Glutamatergic neuron (in vitro differentiated cells): ENCODE data around the gene TKTL2. TPM values are rescaled to one million over a fixed set of nuclear protein-coding genes. Genes with fewer than 3 reads are reported as not detected.

Source experiments
- DNase-seq: peaks from one replicate; pipeline ENCODE4 v3.0.0; 2022
- H3K27ac Mint-ChIP-seq: one replicate; pipeline ENCODE4 v1.8.0; 2020; ENCODE audit warnings: mild to moderate bottlenecking, mixed read lengths, inconsistent platforms; ENCODE audit not compliant: unreplicated experiment
- H3K27me3 Mint-ChIP-seq: one replicate; pipeline ENCODE4 v1.8.0; 2020; ENCODE audit warnings: mild to moderate bottlenecking, moderate library complexity, mixed read lengths, inconsistent platforms; ENCODE audit not compliant: unreplicated experiment
- H3K36me3 Mint-ChIP-seq: one replicate; pipeline ENCODE4 v1.8.0; 2020; ENCODE audit warnings: mild to moderate bottlenecking, mixed read lengths, inconsistent platforms; ENCODE audit not compliant: unreplicated experiment
- H3K4me1 Mint-ChIP-seq: one replicate; pipeline ENCODE4 v1.8.0; 2020; ENCODE audit warnings: mild to moderate bottlenecking, low read depth, mixed read lengths, inconsistent platforms; ENCODE audit not compliant: unreplicated experiment
- H3K4me3 Mint-ChIP-seq: one replicate; pipeline ENCODE4 v1.8.0; 2020; ENCODE audit warnings: mild to moderate bottlenecking, mixed read lengths, inconsistent platforms; ENCODE audit not compliant: unreplicated experiment
- H3K9me3 Mint-ChIP-seq: one replicate; pipeline ENCODE4 v1.8.0; 2020; ENCODE audit warnings: mild to moderate bottlenecking, moderate library complexity, mixed read lengths, inconsistent platforms; ENCODE audit not compliant: unreplicated experiment
- total RNA-seq: library from RNA; stranded (reverse); fragmentation: NEBNext Ultra II Directional; extraction: Animal tissue kit (Norgen Biotek cat#: 25700); gene quantifications from one replicate; pipeline ENCODE4 v1.2.1, GENCODE V29; 2021; ENCODE audit not compliant: unreplicated experiment
- TF ChIP-seq, protein P1 (sequence below): fragments of 200-600 bp; sonication (generic); IDR thresholded peaks from one replicate; pipeline ENCODE4 v1.5.0; 2021; ENCODE audit not compliant: partially characterized antibody, unreplicated experiment

Gene TKTL2
- total RNA-seq, 1 donor from 2014 or later, result not detected

- DNase-seq, result no peak
- H3K36me3 Mint-ChIP-seq, result no peaks in the 10 kb centered on the region
- no peaks in the 10 kb centered on the region for H3K27me3 Mint-ChIP-seq
- H3K4me1 Mint-ChIP-seq, result no peaks in the 10 kb centered on the region
- TF ChIP-seq, protein P1, sequence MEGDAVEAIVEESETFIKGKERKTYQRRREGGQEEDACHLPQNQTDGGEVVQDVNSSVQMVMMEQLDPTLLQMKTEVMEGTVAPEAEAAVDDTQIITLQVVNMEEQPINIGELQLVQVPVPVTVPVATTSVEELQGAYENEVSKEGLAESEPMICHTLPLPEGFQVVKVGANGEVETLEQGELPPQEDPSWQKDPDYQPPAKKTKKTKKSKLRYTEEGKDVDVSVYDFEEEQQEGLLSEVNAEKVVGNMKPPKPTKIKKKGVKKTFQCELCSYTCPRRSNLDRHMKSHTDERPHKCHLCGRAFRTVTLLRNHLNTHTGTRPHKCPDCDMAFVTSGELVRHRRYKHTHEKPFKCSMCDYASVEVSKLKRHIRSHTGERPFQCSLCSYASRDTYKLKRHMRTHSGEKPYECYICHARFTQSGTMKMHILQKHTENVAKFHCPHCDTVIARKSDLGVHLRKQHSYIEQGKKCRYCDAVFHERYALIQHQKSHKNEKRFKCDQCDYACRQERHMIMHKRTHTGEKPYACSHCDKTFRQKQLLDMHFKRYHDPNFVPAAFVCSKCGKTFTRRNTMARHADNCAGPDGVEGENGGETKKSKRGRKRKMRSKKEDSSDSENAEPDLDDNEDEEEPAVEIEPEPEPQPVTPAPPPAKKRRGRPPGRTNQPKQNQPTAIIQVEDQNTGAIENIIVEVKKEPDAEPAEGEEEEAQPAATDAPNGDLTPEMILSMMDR, result no peak
- no peak overlapping the region for H3K27ac Mint-ChIP-seq
- no peak overlapping the region for H3K4me3 Mint-ChIP-seq
- no peaks in the 10 kb centered on the region for H3K9me3 Mint-ChIP-seq
Observed at GRCh38 chr4:163473130-163473529, 424 bp downstream of the TKTL2 start.

DNA sequence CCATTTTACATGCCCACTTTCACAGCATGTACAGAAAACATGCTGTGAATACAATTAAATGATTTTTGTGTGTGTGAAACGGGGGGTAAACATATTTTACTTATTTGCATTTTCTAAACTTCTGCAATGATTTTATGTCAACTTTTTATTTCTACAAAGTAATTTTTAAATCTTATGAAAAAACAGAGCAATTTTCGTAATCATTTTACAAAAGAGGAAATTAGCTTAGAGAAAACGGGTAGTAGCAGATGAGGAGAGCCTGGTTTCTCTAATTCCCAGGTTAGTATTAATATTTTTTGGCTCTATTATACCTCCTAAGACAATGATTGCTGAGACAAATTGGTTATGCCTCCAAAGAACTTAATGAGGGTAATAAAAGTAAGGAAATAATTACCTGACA, 3.2 kb downstream of the TKTL2 start:
- TF ChIP-seq, protein P1, result no peak
- Mint-ChIP-seq H3K27ac (no peak overlapping the region), H3K4me1 (no peaks in the 10 kb centered on the region), H3K4me3 (no peak overlapping the region), H3K36me3 (no peaks in the 10 kb centered on the region), H3K9me3 (peaks cover 1% of the 10 kb centered on the region), H3K27me3 (no peaks in the 10 kb centered on the region)
- no peak for DNase-seq

DNA sequence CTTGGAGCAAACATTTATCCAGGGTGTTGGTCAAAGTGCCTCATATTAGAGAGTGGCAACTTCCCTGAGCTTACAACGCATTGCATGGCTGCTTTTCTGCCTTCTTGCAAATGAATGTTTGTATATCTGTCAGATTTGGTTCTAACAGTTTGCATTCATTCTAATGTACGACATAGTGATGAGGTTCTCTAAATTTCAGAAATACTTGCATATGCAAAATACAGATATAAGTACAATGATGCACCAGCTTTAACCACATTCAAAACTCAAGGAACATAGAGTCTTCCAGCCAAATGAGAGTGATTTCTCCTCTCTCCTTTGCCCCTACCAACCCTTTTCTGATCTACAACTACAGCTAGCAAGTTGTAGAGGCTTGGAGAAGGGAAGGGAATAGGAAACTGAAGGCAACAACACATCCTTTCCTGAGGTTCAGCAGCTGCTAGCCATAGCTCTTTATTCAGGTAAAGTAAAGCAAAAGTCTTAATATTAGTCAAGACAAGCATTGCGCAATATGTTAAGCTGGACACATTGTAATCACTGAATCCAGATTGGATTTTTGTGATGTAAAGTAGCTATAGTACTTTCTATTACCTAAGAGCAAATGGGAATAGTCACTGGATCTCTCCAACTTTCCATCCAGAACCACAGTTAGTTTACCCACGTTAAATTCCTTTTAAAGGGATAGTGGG, 6.3 kb downstream of the TKTL2 start:
- Mint-ChIP-seq H3K4me1 (no peaks in the 10 kb centered on the region), H3K9me3 (peaks cover 1% of the 10 kb centered on the region), H3K27me3 (no peaks in the 10 kb centered on the region), H3K4me3 (no peak overlapping the region), H3K36me3 (no peaks in the 10 kb centered on the region), H3K27ac (no peak overlapping the region)
- DNase-seq, result no peak
- TF ChIP-seq, protein P1, result no peak

- H3K9me3 Mint-ChIP-seq, result peaks cover 1% of the 10 kb centered on the region
- no peak overlapping the region for H3K27ac Mint-ChIP-seq
- no peak for DNase-seq
- TF ChIP-seq, protein P1, result no peak
- H3K27me3 Mint-ChIP-seq, result no peaks in the 10 kb centered on the region
- peaks cover 9% of the 10 kb centered on the region for H3K4me1 Mint-ChIP-seq
- no peaks in the 10 kb centered on the region for H3K36me3 Mint-ChIP-seq
- H3K4me3 Mint-ChIP-seq, result no peak overlapping the region
Observed at GRCh38 chr4:163462556-163462955, 11.0 kb downstream of the TKTL2 start.

GRCh38 chr4:163448540-163449203, 24.9 kb downstream of the TKTL2 start:
- no peak overlapping the region for H3K4me3 Mint-ChIP-seq
- H3K9me3 Mint-ChIP-seq, result no peaks in the 10 kb centered on the region
- H3K36me3 Mint-ChIP-seq, result no peaks in the 10 kb centered on the region
- no peaks in the 10 kb centered on the region for H3K27me3 Mint-ChIP-seq
- H3K4me1 Mint-ChIP-seq, result no peaks in the 10 kb centered on the region
- TF ChIP-seq, protein P1, result no peak
- H3K27ac Mint-ChIP-seq, result no peak overlapping the region
- no peak for DNase-seq
